ENCODE data around the gene SRPK1.
A peak's percentile ranks its signal among the peaks of the same experiment; 100 is the strongest.

Gene SRPK1

GRCh38 chr6:35839019-35839418 lies 81.9 kb downstream of the SRPK1 start:
- H4K91ac ChIP-seq (ENCODE audit: low read length) = no peak overlapping the region
- no peak overlapping the region for H3K18ac ChIP-seq (ENCODE audit: low read depth in 1 of 2, low read length in 2 of 2)
- H3K4ac ChIP-seq (ENCODE audit: low read depth in 1 of 2, low read length in 2 of 2) = no peak overlapping the region
- no peak overlapping the region for H3K27ac ChIP-seq (ENCODE audit: low read length, poor library complexity, severe bottlenecking)
- H3K79me1 ChIP-seq (replicated peaks; ENCODE audit: low read length, poor library complexity, severe bottlenecking) = peaks cover 2% of the 10 kb centered on the region
- no peak overlapping the region for H2AFZ ChIP-seq (ENCODE audit: low read depth, low read length)
- H2AK5ac ChIP-seq (ENCODE audit: low read length, severe bottlenecking) = no peak overlapping the region
- no peak for DNase-seq
- no peak overlapping the region for H3K14ac ChIP-seq (ENCODE audit: low read length in 2 of 2)
- no peak overlapping the region for H2BK15ac ChIP-seq (ENCODE audit: low read depth, poor library complexity, severe bottlenecking)
- H3K23ac ChIP-seq (ENCODE audit: low read length in 2 of 2) = no peak overlapping the region
- H3K36me3 ChIP-seq (ENCODE audit: control insufficient read depth in 1 of 2, insufficient read depth in 2 of 2, low read depth in 1 of 2, low read length in 2 of 2) = peaks cover 13 to 78% of the 10 kb centered on the region in 2 experiments
- H3K27me3 ChIP-seq (ENCODE audit: control insufficient read depth in 1 of 2, insufficient read depth in 1 of 2, low read length in 2 of 2) = no peaks in the 10 kb centered on the region
- H3K4me1 ChIP-seq (ENCODE audit: control insufficient read depth, insufficient read depth, low read depth, low read length) = no peaks in the 10 kb centered on the region
- no peaks in the 10 kb centered on the region for H3K9me3 ChIP-seq (ENCODE audit: control insufficient read depth, low read length)
- H2BK12ac ChIP-seq (ENCODE audit: low read length in 2 of 2) = no peak overlapping the region
- H4K8ac ChIP-seq (ENCODE audit: low read length) = no peak overlapping the region
- no peak overlapping the region for H2BK5ac ChIP-seq (ENCODE audit: low read depth, low read length, poor library complexity, severe bottlenecking)
- no peak overlapping the region for H3K4me2 ChIP-seq (ENCODE audit: low read length, poor library complexity, severe bottlenecking)
- no peak overlapping the region for H3K9ac ChIP-seq (ENCODE audit: low read length)
- H2BK120ac ChIP-seq (ENCODE audit: low read depth, low read length) = no peak overlapping the region
- WGBS = 60% methylated on average over 1 of the region's 1 CpG
- H3K4me3 ChIP-seq (ENCODE audit: insufficient read depth in 1 of 2, low read depth in 1 of 2, low read length in 2 of 2) = no peak overlapping the region

DNA sequence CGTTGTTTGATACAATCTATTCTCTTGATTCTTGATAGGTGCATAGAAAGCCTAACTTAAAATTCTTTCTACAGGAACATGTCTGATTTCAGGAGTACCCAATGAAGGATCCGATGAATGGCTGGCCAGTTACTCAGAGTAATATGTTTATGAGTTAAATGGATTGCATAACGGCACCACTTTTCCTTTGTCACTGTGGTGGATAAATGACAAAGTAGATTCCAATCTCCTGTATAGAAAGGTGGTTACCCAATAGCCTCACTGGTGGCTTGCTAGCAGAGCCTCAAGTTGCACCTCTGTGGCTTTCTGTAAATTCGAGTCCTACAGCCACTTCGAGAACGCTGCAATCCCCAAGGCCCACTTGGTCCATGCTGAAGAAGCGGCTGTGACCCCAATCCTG lies 87.4 kb downstream of the SRPK1 start:
- no peak overlapping the region for H3K4me2 ChIP-seq (ENCODE audit: low read length, poor library complexity, severe bottlenecking)
- no peak overlapping the region for H3K4me3 ChIP-seq (ENCODE audit: insufficient read depth in 1 of 2, low read depth in 1 of 2, low read length in 2 of 2)
- H3K27ac ChIP-seq (ENCODE audit: low read length, poor library complexity, severe bottlenecking) = no peak overlapping the region
- WGBS = 95% methylated on average over 6 of the region's 7 CpGs
- H2AFZ ChIP-seq (ENCODE audit: low read depth, low read length) = no peak overlapping the region
- H2BK120ac ChIP-seq (ENCODE audit: low read depth, low read length) = no peak overlapping the region
- no peaks in the 10 kb centered on the region for H3K9me3 ChIP-seq (ENCODE audit: control insufficient read depth, low read length)
- no peak overlapping the region for H2BK15ac ChIP-seq (ENCODE audit: low read depth, poor library complexity, severe bottlenecking)
- no peak overlapping the region for H3K14ac ChIP-seq (ENCODE audit: low read length in 2 of 2)
- no peak overlapping the region for H3K4ac ChIP-seq (ENCODE audit: low read depth in 1 of 2, low read length in 2 of 2)
- no peaks in the 10 kb centered on the region for H3K4me1 ChIP-seq (ENCODE audit: control insufficient read depth, insufficient read depth, low read depth, low read length)
- H4K8ac ChIP-seq (ENCODE audit: low read length) = no peak overlapping the region
- no peak overlapping the region for H2BK12ac ChIP-seq (ENCODE audit: low read length in 2 of 2)
- peak; percentile 56 for DNase-seq
- no peak overlapping the region for H2AK5ac ChIP-seq (ENCODE audit: low read length, severe bottlenecking)
- H3K18ac ChIP-seq (ENCODE audit: low read depth in 1 of 2, low read length in 2 of 2) = no peak overlapping the region
- no peak overlapping the region for H2BK5ac ChIP-seq (ENCODE audit: low read depth, low read length, poor library complexity, severe bottlenecking)
- no peak overlapping the region for H3K23ac ChIP-seq (ENCODE audit: low read length in 2 of 2)
- H3K79me1 ChIP-seq (replicated peaks; ENCODE audit: low read length, poor library complexity, severe bottlenecking) = peaks cover 2% of the 10 kb centered on the region
- no peak overlapping the region for H4K91ac ChIP-seq (ENCODE audit: low read length)
- peaks cover 11 to 52% of the 10 kb centered on the region in 2 experiments for H3K36me3 ChIP-seq (ENCODE audit: control insufficient read depth in 1 of 2, insufficient read depth in 2 of 2, low read depth in 1 of 2, low read length in 2 of 2)
- H3K27me3 ChIP-seq (ENCODE audit: control insufficient read depth in 1 of 2, insufficient read depth in 1 of 2, low read length in 2 of 2) = no peaks in the 10 kb centered on the region
- no peak overlapping the region for H3K9ac ChIP-seq (ENCODE audit: low read length)

DNA sequence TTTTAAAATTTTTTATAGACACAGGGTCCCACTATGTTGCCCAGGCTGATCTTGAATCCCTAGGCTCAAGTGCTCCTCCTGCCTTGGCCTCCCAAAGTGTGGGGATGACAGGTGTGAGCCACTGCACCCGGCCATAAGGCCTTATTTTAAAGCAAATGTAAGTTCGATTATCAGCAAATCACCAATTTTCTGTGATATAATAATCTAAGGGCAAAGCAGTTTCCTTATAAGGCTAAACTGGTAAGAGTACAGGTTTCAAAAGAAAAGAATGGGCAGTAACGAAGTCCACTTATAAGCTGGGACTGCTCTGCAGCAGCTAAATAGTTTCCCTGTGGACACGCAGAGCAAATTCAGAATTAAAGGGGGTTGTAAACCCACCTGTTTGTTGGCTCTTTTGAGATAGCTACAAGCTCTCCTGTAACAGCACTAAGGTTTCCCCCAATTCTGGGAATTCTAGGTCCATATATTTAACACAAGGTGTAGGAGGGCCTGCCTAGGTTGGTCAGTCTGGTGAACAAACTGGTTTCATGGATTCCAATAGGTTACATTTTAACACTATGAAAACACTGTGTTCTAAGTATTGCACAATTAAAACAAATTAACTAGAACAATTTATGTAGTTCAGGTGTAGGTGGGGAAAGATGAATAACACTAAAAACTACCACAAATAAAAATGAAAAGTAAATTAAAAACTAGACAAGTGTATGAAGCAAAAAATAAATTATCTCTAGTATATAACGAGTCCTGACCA lies 89.5 kb downstream of the SRPK1 start:
- Histone ChIP-seq H3K18ac (ENCODE audit: low read depth in 1 of 2, low read length in 2 of 2) (no peak overlapping the region), H3K9ac (ENCODE audit: low read length) (no peak overlapping the region), H3K4me1 (ENCODE audit: control insufficient read depth, insufficient read depth, low read depth, low read length) (no peaks in the 10 kb centered on the region), H3K14ac (ENCODE audit: low read length in 2 of 2) (no peak overlapping the region), H2AFZ (ENCODE audit: low read depth, low read length) (no peak overlapping the region), H3K4ac (ENCODE audit: low read depth in 1 of 2, low read length in 2 of 2) (no peak overlapping the region), H3K36me3 (ENCODE audit: control insufficient read depth in 1 of 2, insufficient read depth in 2 of 2, low read depth in 1 of 2, low read length in 2 of 2) (peaks cover 11 to 35% of the 10 kb centered on the region in 2 experiments), H2BK120ac (ENCODE audit: low read depth, low read length) (no peak overlapping the region), H3K79me1 (replicated peaks; ENCODE audit: low read length, poor library complexity, severe bottlenecking) (peaks cover 2% of the 10 kb centered on the region), H2AK5ac (ENCODE audit: low read length, severe bottlenecking) (no peak overlapping the region), H3K4me3 (ENCODE audit: insufficient read depth in 1 of 2, low read depth in 1 of 2, low read length in 2 of 2) (no peak overlapping the region), H3K27ac (ENCODE audit: low read length, poor library complexity, severe bottlenecking) (no peak overlapping the region), H3K27me3 (ENCODE audit: control insufficient read depth in 1 of 2, insufficient read depth in 1 of 2, low read length in 2 of 2) (no peaks in the 10 kb centered on the region), H2BK5ac (ENCODE audit: low read depth, low read length, poor library complexity, severe bottlenecking) (no peak overlapping the region), H4K8ac (ENCODE audit: low read length) (no peak overlapping the region), H2BK12ac (ENCODE audit: low read length in 2 of 2) (no peak overlapping the region), H2BK15ac (ENCODE audit: low read depth, poor library complexity, severe bottlenecking) (no peak overlapping the region), H3K4me2 (ENCODE audit: low read length, poor library complexity, severe bottlenecking) (no peak overlapping the region), H3K9me3 (ENCODE audit: control insufficient read depth, low read length) (no peaks in the 10 kb centered on the region), H3K23ac (ENCODE audit: low read length in 2 of 2) (no peak overlapping the region), H4K91ac (ENCODE audit: low read length) (no peak overlapping the region)
- DNase-seq = no peak
- WGBS = 95% methylated on average over 4 of the region's 5 CpGs

- DNase-seq = no peak
- Histone ChIP-seq H4K8ac (ENCODE audit: low read length) (no peak overlapping the region), H3K27ac (ENCODE audit: low read length, poor library complexity, severe bottlenecking) (no peak overlapping the region), H3K4me2 (ENCODE audit: low read length, poor library complexity, severe bottlenecking) (no peak overlapping the region), H3K4ac (ENCODE audit: low read depth in 1 of 2, low read length in 2 of 2) (no peak overlapping the region), H2BK120ac (ENCODE audit: low read depth, low read length) (no peak overlapping the region), H3K36me3 (ENCODE audit: control insufficient read depth in 1 of 2, insufficient read depth in 2 of 2, low read depth in 1 of 2, low read length in 2 of 2) (peaks cover 3 to 14% of the 10 kb centered on the region in 2 experiments), H3K14ac (ENCODE audit: low read length in 2 of 2) (no peak overlapping the region), H3K18ac (ENCODE audit: low read depth in 1 of 2, low read length in 2 of 2) (no peak overlapping the region), H3K23ac (ENCODE audit: low read length in 2 of 2) (no peak overlapping the region), H2BK5ac (ENCODE audit: low read depth, low read length, poor library complexity, severe bottlenecking) (no peak overlapping the region), H2BK15ac (ENCODE audit: low read depth, poor library complexity, severe bottlenecking) (no peak overlapping the region), H3K79me1 (replicated peaks; ENCODE audit: low read length, poor library complexity, severe bottlenecking) (no peaks in the 10 kb centered on the region), H2BK12ac (ENCODE audit: low read length in 2 of 2) (no peak overlapping the region), H3K4me3 (ENCODE audit: insufficient read depth in 1 of 2, low read depth in 1 of 2, low read length in 2 of 2) (no peak overlapping the region), H4K91ac (ENCODE audit: low read length) (no peak overlapping the region), H2AFZ (ENCODE audit: low read depth, low read length) (no peak overlapping the region), H3K9me3 (ENCODE audit: control insufficient read depth, low read length) (no peaks in the 10 kb centered on the region), H2AK5ac (ENCODE audit: low read length, severe bottlenecking) (no peak overlapping the region), H3K9ac (ENCODE audit: low read length) (no peak overlapping the region), H3K4me1 (ENCODE audit: control insufficient read depth, insufficient read depth, low read depth, low read length) (no peaks in the 10 kb centered on the region), H3K27me3 (ENCODE audit: control insufficient read depth in 1 of 2, insufficient read depth in 1 of 2, low read length in 2 of 2) (no peaks in the 10 kb centered on the region)
- 93% methylated on average over 4 of the region's 5 CpGs for WGBS
These were observed 91.6 kb downstream of the SRPK1 start for GRCh38 chr6:35829306-35829705.

Data from mesenchymal stem cell (in vitro differentiated cells and primary cell).